HPDE6-E6E7 (cell line): ENCODE data around the gene ZBTB37.
"Not testable (repeated sequence)": the region's sequence is repeated elsewhere in the genome, so short reads cannot be mapped to it uniquely, and the experiment has no call there.

Experiments used
- DNase-seq: peaks from one replicate; pipeline ENCODE4 v3.0.0; 2011; ENCODE audit warnings: missing footprints; ENCODE audit errors: extremely low spot score

The ZBTB37 gene

GRCh38 chr1:173865468-173866164, 2.6 kb upstream of the ZBTB37 start:
- DNase-seq = no peak

GRCh38 chr1:173866413-173867115, 1.6 kb upstream of the ZBTB37 start:
- DNase-seq = no peak

- no peak for DNase-seq
These were observed 933 bp upstream of the ZBTB37 start for GRCh38 chr1:173867141-173867752.

- no peak for DNase-seq
These were observed 371 bp upstream of the ZBTB37 start, which contains the start of gene GAS5 for GRCh38 chr1:173867753-173868265. GAS5 (minus strand) TSS chr1:173867989.

DNA sequence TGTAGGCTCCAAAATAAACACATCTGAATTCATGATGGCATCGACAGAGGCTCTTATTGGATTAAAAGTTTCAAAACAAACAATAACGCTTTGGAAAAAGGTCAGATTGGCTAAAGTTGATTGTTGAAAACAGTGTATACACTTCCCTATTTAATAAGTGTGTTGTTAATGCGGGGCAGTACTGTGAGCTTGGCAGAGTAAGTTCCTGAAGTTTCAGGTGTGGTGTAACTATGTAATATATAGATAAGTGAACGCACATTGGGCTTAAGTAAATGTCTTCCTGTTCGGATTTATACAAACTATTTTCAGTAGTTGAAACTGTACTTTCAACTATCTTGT, 810 bp downstream of the ZBTB37 start:
- no peak for DNase-seq

- DNase-seq = no peak
These were observed 2.3 kb downstream of the ZBTB37 start for GRCh38 chr1:173870252-173871075.

GRCh38 chr1:173871091-173871490, 2.9 kb downstream of the ZBTB37 start:
- no peak for DNase-seq

- no peak for DNase-seq
These were observed 3.3 kb downstream of the ZBTB37 start for GRCh38 chr1:173871500-173871899.

- DNase-seq = no peak
These were observed 8.6 kb downstream of the ZBTB37 start for GRCh38 chr1:173876732-173877131.

DNA sequence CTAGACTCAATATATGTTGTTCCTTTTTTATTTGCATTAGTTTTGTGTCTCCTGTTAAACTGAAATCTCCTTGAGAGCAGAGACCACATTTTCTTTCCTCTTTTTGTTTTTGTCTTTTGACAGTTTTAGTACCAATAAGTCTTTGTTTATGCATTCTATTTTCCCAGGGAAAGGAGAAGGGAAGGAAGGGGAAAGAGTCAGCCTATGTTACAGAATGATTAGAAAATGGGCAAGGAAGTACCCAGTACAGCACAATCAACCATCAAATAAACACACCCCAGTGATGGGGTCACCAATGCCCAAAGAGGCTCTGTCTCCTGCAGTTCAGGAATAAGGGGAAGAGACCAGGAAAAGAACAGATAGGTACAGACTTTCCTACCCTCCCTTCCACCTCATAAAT, 10.1 kb downstream of the ZBTB37 start:
- no peak for DNase-seq

DNA sequence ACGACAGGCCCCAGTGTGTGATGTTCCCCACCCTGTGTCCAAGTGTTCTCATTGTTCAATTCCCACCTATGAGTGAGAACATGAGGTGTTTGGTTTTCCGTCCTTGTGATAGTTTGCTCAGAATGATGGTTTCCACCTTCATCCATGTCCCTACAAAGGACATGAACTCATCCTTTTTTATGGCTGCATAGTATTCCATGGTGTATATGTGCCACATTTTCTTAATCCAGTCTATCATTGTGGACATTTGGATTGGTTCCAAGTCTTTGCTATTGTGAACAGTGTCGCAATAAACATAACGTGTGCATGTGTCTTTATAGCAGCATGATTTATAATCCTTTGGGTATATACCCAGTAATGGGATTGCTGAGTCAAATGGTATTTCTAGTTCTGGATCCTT, 12.9 kb downstream of the ZBTB37 start:
- not testable (repeated sequence) for DNase-seq

DNA sequence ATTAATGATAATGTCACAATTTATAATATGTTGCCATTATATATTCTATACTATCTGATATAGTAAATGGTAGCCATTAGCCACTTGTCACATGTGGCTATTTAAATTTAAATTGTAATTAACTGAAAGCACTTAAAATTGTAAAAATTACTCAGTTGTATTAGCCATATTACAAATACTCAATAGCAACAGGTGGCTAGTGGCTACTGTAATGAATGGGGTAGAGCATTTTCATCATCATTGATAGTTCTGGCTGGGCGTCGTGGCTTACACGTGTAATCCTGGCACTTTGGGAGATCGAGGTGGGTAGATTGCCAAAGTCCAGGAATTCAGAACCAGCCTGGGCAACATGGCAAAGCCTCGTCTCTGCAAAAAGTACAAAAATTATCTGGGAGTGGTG, 16.5 kb downstream of the ZBTB37 start:
- no peak for DNase-seq

DNA sequence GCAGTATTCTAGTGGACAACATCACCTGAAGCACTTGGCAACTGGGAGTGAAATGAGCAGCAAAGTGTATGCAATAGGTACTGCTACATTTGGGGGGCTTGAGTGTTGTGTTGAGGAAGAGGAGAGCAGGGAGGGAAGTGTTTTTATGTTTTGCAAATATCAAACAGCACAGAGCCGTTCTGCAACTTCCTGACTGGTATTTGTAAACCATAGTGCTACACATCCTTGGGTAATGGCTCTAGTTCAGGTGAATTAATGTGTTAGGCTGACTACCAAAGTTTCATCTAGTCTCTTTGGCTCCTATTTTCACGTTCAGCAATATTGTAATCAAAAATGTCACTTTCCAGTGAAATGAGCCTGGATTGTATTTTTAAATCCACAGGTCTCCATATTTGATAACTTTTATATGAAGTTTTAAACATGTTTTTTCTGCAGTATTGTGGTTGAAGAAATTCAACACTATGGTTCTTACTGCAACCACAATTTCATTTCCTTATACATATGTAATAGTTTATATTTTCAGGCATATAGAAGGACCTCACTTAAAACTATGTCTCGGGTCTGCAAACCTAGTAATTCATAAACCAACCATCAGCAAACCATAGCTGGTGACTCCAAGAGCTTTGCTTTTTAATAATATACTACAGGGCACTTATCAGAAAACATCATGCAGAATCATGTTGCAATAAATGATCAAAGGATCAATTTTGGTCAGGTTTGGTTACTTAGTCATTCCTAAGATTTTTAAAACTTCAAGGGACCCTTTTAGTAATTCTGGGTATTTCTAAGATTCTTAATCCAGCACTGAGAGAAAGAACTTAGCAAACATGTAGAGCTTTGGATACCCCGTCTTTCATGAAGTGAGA, 18.8 kb downstream of the ZBTB37 start:
- DNase-seq = no peak

GRCh38 chr1:173887627-173888026, 19.4 kb downstream of the ZBTB37 start:
- DNase-seq = no peak

DNA sequence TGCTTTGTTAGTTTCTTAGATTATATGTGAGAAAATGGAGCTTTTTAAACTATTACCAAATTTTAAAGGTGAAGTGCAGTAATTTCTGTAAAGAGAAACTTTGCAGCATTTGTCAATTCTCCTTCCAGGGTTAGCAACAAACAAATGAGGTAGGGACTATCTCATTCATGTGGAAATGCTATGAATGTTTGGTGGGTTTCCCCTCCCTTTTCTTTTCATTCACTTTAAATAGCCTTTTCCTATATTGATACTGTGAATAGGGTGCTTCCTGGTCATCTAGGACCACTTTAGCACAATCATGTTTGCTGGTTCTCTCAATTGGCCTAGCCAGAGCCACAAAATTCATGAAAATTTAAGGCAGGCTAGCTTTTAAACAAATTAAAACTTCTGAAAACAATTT, 20.6 kb downstream of the ZBTB37 start:
- no peak for DNase-seq

DNA sequence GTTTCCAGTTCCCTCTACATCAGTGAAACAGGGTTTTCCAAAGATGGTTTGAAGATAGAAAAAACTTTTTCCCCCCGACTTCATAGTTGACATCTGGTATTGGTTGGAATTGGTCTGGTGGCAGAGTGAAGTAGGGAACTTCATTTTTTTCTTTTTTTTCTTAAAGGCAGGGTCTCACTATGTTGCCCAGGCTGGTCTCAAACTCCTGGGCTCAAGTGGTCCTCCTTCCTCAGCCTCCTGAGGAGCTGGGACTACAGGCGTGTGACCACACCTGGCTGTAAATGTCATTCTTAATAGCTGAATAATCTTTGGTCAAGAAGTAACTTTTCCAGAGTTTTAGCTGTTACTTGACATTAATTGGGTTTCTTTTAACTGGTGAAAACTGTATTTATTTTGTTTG, 21.7 kb downstream of the ZBTB37 start:
- DNase-seq = no peak

- DNase-seq = no peak
These were observed 25.4 kb downstream of the ZBTB37 start for GRCh38 chr1:173893611-173894010.

- DNase-seq = no peak
These were observed 26.0 kb downstream of the ZBTB37 start for GRCh38 chr1:173894189-173894588.

GRCh38 chr1:173900427-173900826, 32.2 kb downstream of the ZBTB37 start:
- no peak for DNase-seq

DNA sequence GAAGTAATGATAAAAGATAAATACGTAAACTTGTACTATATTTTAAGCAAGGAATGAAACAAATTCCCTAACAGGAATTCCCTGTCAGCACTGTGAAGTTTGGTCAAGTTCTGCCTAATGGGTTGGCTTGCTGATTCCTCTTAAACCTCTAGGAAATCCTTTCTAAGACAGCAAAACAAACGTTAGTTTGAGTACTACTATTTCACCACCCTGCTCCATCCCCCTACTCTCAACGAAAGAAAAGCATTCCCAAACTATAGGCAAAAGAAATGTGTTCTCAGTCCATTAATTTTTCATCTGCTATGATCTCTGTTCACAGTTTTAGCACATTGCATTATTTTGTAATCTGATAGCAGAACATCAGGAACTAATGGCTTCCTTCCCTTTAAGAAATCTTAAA, 32.8 kb downstream of the ZBTB37 start:
- no peak for DNase-seq
